DND-41 (cell line): ENCODE measurements around the gene CERS6.

Source experiments
- CTCF ChIP-seq: IDR thresholded peaks from 2 replicates; pipeline ENCODE4 v1.5.1; 2012; ENCODE audit warnings: borderline replicate concordance, low read length, moderate library complexity, mild to moderate bottlenecking; ENCODE audit not compliant: poor library complexity, severe bottlenecking; ENCODE audit errors: extremely low read depth
- EZH2 ChIP-seq: IDR thresholded peaks from 3 replicates; pipeline ENCODE4 v1.6.1; 2012; ENCODE audit warnings: borderline replicate concordance, low read depth, mild to moderate bottlenecking, moderate library complexity, low read length, inconsistent platforms; ENCODE audit not compliant: severe bottlenecking

GRCh38 chr2:168635065-168635577, 179.0 kb downstream of the CERS6 start:
- TF ChIP-seq EZH2 (no peak), CTCF (no peak)
